Esophagus squamous epithelium (tissue), 4 donors: Measurements from ENCODE around the gene DHCR7.

Experiments
- CTCF ChIP-seq, 6 experiments: fragments of 450-650 bp in 4 of 6; fragments of 200-600 bp in 2 of 6; sonication (generic) in 2 of 6; IDR thresholded peaks; one replicate each; pipeline ENCODE4 v1.5.1; 2016 to 2019; ENCODE audit warnings: antibody characterized with exemption in 6 of 6, mild to moderate bottlenecking in 4 of 6, moderate library complexity in 4 of 6
- POLR2A ChIP-seq, 4 donors: fragments of 450-650 bp; IDR thresholded peaks; one replicate each; pipeline ENCODE4 v1.6.1; 2017; ENCODE audit warnings: antibody characterized with exemption in 4 of 4, mild to moderate bottlenecking in 4 of 4, moderate library complexity in 3 of 4

- TF ChIP-seq CTCF (IDR thresholded peaks at IDR 0.05): no peak
- no peak for TF ChIP-seq POLR2A (IDR thresholded peaks at IDR 0.05)
These were observed 51.6 kb downstream of the DHCR7 start for GRCh38 chr11:71396548-71397123.
